Mesothelial cell of epicardium (in vitro differentiated cells): ENCODE results near the gene TFAP2A. TPM values are rescaled to one million over a fixed set of nuclear protein-coding genes. Genes with fewer than 3 reads are reported as not detected.

Experiments
- DNase-seq, 2 experiments: peaks; one replicate each; pipeline ENCODE4 v3.0.0; 2021; ENCODE audit warnings: low spot score in 2 of 2; ENCODE audit not compliant: unreplicated experiment in 2 of 2
- H3K27ac Mint-ChIP-seq: 2 replicates; pipeline ENCODE4 v1.8.0; 2021; ENCODE audit warnings: mixed read lengths
- H3K27me3 Mint-ChIP-seq: 2 replicates; pipeline ENCODE4 v1.8.0; 2021; ENCODE audit warnings: low read depth, mixed read lengths
- H3K36me3 Mint-ChIP-seq: 2 replicates; pipeline ENCODE4 v1.8.0; 2021; ENCODE audit warnings: mixed read lengths
- H3K4me1 Mint-ChIP-seq: 2 replicates; pipeline ENCODE4 v1.8.0; 2021; ENCODE audit warnings: mixed read lengths
- H3K4me3 Mint-ChIP-seq: 2 replicates; pipeline ENCODE4 v1.8.0; 2021; ENCODE audit warnings: mild to moderate bottlenecking, moderate library complexity, mixed read lengths
- H3K9me3 Mint-ChIP-seq: 2 replicates; pipeline ENCODE4 v1.8.0; 2021; ENCODE audit warnings: mixed read lengths
- CTCF ChIP-seq: fragments of 200-600 bp; sonication (generic); IDR thresholded peaks from one replicate; pipeline ENCODE4 v1.5.0; 2021; ENCODE audit warnings: antibody characterized with exemption; ENCODE audit not compliant: unreplicated experiment
- total RNA-seq: library from RNA; stranded (reverse); gene quantifications from 3 replicates; pipeline ENCODE4 v1.2.1, GENCODE V29; 2021

The TFAP2A gene
- total RNA-seq, 1 donor from 2014 or later, result 62.4 TPM

GRCh38 chr6:10458287-10458686, 43.4 kb upstream of the TFAP2A start:
- Mint-ChIP-seq H3K9me3 (no peaks in the 10 kb centered on the region), H3K36me3 (no peaks in the 10 kb centered on the region), H3K27me3 (peaks cover 5% of the 10 kb centered on the region), H3K27ac (no peak overlapping the region), H3K4me3 (no peak overlapping the region), H3K4me1 (peaks cover 6% of the 10 kb centered on the region)
- no peak for TF ChIP-seq CTCF
- DNase-seq, result no peak

GRCh38 chr6:10453596-10453995, 38.7 kb upstream of the TFAP2A start:
- Mint-ChIP-seq H3K27me3 (no peaks in the 10 kb centered on the region), H3K4me3 (no peak overlapping the region), H3K9me3 (no peaks in the 10 kb centered on the region), H3K36me3 (no peaks in the 10 kb centered on the region), H3K27ac (no peak overlapping the region), H3K4me1 (peaks cover 17% of the 10 kb centered on the region)
- no peak for TF ChIP-seq CTCF
- DNase-seq, result no peak

- Mint-ChIP-seq H3K27ac (peak overlapping the region; percentile 65), H3K4me1 (peaks cover 11% of the 10 kb centered on the region), H3K9me3 (no peaks in the 10 kb centered on the region), H3K36me3 (no peaks in the 10 kb centered on the region), H3K4me3 (no peak overlapping the region), H3K27me3 (no peaks in the 10 kb centered on the region)
- DNase-seq, result no peak
- no peak for TF ChIP-seq CTCF
These were observed 37.1 kb upstream of the TFAP2A start for GRCh38 chr6:10451828-10452509.

GRCh38 chr6:10451394-10451793, 36.5 kb upstream of the TFAP2A start:
- H3K4me1 Mint-ChIP-seq, result peaks cover 11% of the 10 kb centered on the region
- H3K4me3 Mint-ChIP-seq, result no peak overlapping the region
- no peak for DNase-seq

GRCh38 chr6:10449751-10450150, 34.9 kb upstream of the TFAP2A start:
- H3K27me3 Mint-ChIP-seq, result no peaks in the 10 kb centered on the region
- no peaks in the 10 kb centered on the region for H3K36me3 Mint-ChIP-seq
- H3K27ac Mint-ChIP-seq, result no peak overlapping the region
- no peak overlapping the region for H3K4me3 Mint-ChIP-seq
- no peak for TF ChIP-seq CTCF
- peaks cover 11% of the 10 kb centered on the region for H3K4me1 Mint-ChIP-seq
- no peaks in the 10 kb centered on the region for H3K9me3 Mint-ChIP-seq
- DNase-seq, result no peak

More at GRCh38 chr6:10451394-10451793, 36.5 kb upstream of the TFAP2A start:
- TF ChIP-seq CTCF, result no peak
- Mint-ChIP-seq H3K9me3 (no peaks in the 10 kb centered on the region), H3K36me3 (no peaks in the 10 kb centered on the region), H3K27me3 (no peaks in the 10 kb centered on the region), H3K27ac (peak overlapping the region; percentile 65)
